Activated naive CD4-positive, alpha-beta T cell treated with anti-CD3 and anti-CD28 coated beads, Interleukin-2, amount 50 U/mL, for 16 hours (primary cell): ENCODE data around the gene MSI2.

Experiments used
- DNase-seq: peaks from one replicate; pipeline ENCODE4 v3.0.0-alpha.2; 2020

Gene MSI2

GRCh38 chr17:57549468-57549867, 293.1 kb downstream of the MSI2 start:
- no peak for DNase-seq

- DNase-seq: no peak
Measured at GRCh38 chr17:57550016-57550415, 293.7 kb downstream of the MSI2 start.

GRCh38 chr17:57550668-57551315, 294.5 kb downstream of the MSI2 start:
- DNase-seq: no peak

- peak; percentile 14 for DNase-seq
Measured at GRCh38 chr17:57551321-57552079, 295.2 kb downstream of the MSI2 start.

GRCh38 chr17:57552114-57552624, 295.8 kb downstream of the MSI2 start:
- peak; percentile 18 for DNase-seq

GRCh38 chr17:57553526-57553925, 297.2 kb downstream of the MSI2 start:
- DNase-seq: no peak

- no peak for DNase-seq
Measured at GRCh38 chr17:57553991-57554825, 297.9 kb downstream of the MSI2 start.

- DNase-seq: no peak
Measured at GRCh38 chr17:57554826-57555635, 298.7 kb downstream of the MSI2 start.

GRCh38 chr17:57555636-57556175, 299.4 kb downstream of the MSI2 start:
- DNase-seq: no peak

GRCh38 chr17:57556320-57556719, 300.0 kb downstream of the MSI2 start:
- no peak for DNase-seq

GRCh38 chr17:57556977-57557376, 300.7 kb downstream of the MSI2 start:
- DNase-seq: no peak

- DNase-seq: no peak
Measured at GRCh38 chr17:57557416-57557815, 301.1 kb downstream of the MSI2 start.

GRCh38 chr17:57557834-57558681, 301.7 kb downstream of the MSI2 start:
- no peak for DNase-seq

- no peak for DNase-seq
Measured at GRCh38 chr17:57559226-57559625, 302.9 kb downstream of the MSI2 start.

- no peak for DNase-seq
Measured at GRCh38 chr17:57559634-57560318, 303.5 kb downstream of the MSI2 start.

- no peak for DNase-seq
Measured at GRCh38 chr17:57560319-57560705, 304.0 kb downstream of the MSI2 start.

- no peak for DNase-seq
Measured at GRCh38 chr17:57561072-57561861, 304.9 kb downstream of the MSI2 start.

- no peak for DNase-seq
Measured at GRCh38 chr17:57562184-57562698, 305.9 kb downstream of the MSI2 start.

GRCh38 chr17:57563958-57564357, 307.6 kb downstream of the MSI2 start:
- DNase-seq: no peak

GRCh38 chr17:57565176-57565575, 308.9 kb downstream of the MSI2 start:
- DNase-seq: no peak
